Measurements from ENCODE around the gene MRPL19. TPM values are rescaled to one million over a fixed set of nuclear protein-coding genes. Genes with fewer than 3 reads are reported as not detected.

Gene MRPL19
- total and polyA plus RNA-seq, 2 of the 13 experiments (the other 11 are each of a cell fraction or from before 2014, with no cell fraction given): 43.2 to 163 TPM

- no peak overlapping the region for H3K9ac ChIP-seq (ENCODE audit: insufficient read depth, low read depth, low read length)
- over 99% methylated on average over 10 of the region's 10 CpGs for WGBS (ENCODE audit: low lambda C conversion rate)
- H4K20me1 ChIP-seq (ENCODE audit: insufficient read depth, low read length): no peaks in the 10 kb centered on the region
- no peaks in the 10 kb centered on the region; a peak in 1 of 5 replicates for H3K27me3 ChIP-seq (ENCODE audit: control insufficient read depth in 1 of 2, insufficient read depth in 2 of 2, low read length in 2 of 2)
- peak overlapping the region; percentile 97 for H2AFZ ChIP-seq (ENCODE audit: low read length)
- no TSS peak for BruUV-seq (replicated peaks)
- intact Hi-C loops (cut with micrococcal nuclease; ENCODE audit: unreplicated experiment): loop anchor here (2.0 kb wide), 1 partner anchor 65 kb away; the partner anchor contains the start of gene GCFC2
- peak overlapping the region; percentile 72 for H3K4me2 ChIP-seq (ENCODE audit: low read depth, low read length)
- TF ChIP-seq ZNF12 (CRISPR knock-in tag; IDR thresholded peaks at IDR 0.05) (no peak), ZNF605 (CRISPR knock-in tag; IDR thresholded peaks at IDR 0.05) (0 out of 2 replicates have a peak, but pooled peaks have one; percentile 44), SP1 (IDR thresholded peaks at IDR 0.05) (no peak), SP1 (CRISPR knock-in tag; IDR thresholded peaks at IDR 0.05) (no peak), DDIT3 (CRISPR knock-in tag; IDR thresholded peaks at IDR 0.05) (no peak), NR2F6 (IDR thresholded peaks at IDR 0.05) (no peak), NR2F6 (CRISPR knock-in tag; IDR thresholded peaks at IDR 0.05) (no peak), SALL1 (CRISPR knock-in tag; IDR thresholded peaks at IDR 0.05) (0 out of 2 replicates have a peak, but pooled peaks have one; percentile 10), ZNF879 (CRISPR knock-in tag; IDR thresholded peaks at IDR 0.05) (no peak), ZNF235 (CRISPR knock-in tag; IDR thresholded peaks at IDR 0.05; ENCODE audit: borderline replicate concordance) (no peak), CCDC6 (CRISPR knock-in tag; IDR thresholded peaks at IDR 0.05) (no peak)
- DNase-seq (ENCODE audit: low spot score) (no peak), FAIRE-seq (no peak), ATAC-seq (no peak)
- CTCF ChIA-PET (ENCODE audit: low intra/inter-chr PET ratio, low total read pairs): interaction anchor here (1.2 kb wide), 1 partner anchor 32 kb away, joined by 3 read pairs; no protein-coding TSS in a partner anchor
- in situ Hi-C loops (cut with HindIII; ENCODE audit: extremely low pct_ligation_motif_present, low pct_unique_long_range_greater_than_20kb): no loop called here
- POLR2A ChIA-PET: no interaction called here
- peaks cover 33% of the 10 kb centered on the region for H3K79me2 ChIP-seq (ENCODE audit: insufficient read depth, low read length)
- H3K9me3 ChIP-seq (ENCODE audit: low read length): no peaks in the 10 kb centered on the region
- H3K36me3 ChIP-seq (replicated peaks in 1 of 2; ENCODE audit: control insufficient read depth in 1 of 2, insufficient read depth in 2 of 2, low read length in 2 of 2): peaks cover under 1 to 18% of the 10 kb centered on the region in 2 experiments
- 0 out of 6 replicates have a peak overlapping the region, but pooled peaks of 1 of the 3 experiments have one; percentile 94 for H3K4me3 ChIP-seq (replicated peaks in 1 of 3; ENCODE audit: insufficient read depth in 1 of 3, low read depth in 2 of 3, low read length in 3 of 3)
- peaks cover 36% of the 10 kb centered on the region for H3K4me1 ChIP-seq (ENCODE audit: insufficient read depth, low read length)
- H3K27ac ChIP-seq (ENCODE audit: extremely low read length, insufficient read depth, low read length): no peak overlapping the region
These were observed 940 bp upstream of the MRPL19 start for GRCh38 chr2:75645643-75646042.

All from HepG2 (cell line).